ENCODE measurements around the gene CAMTA1.

Gene CAMTA1

GRCh38 chr1:7369866-7370265 is 584.6 kb downstream of the CAMTA1 start:
- H3K4me3 ChIP-seq (ENCODE audit: control insufficient read depth, low read depth, low read length): no peak overlapping the region
- TF ChIP-seq CTCF (conservative IDR thresholded peaks at IDR 0.05; ENCODE audit: control insufficient read depth, insufficient read depth, low read depth, low read length): no peak
- DNase-seq (ENCODE audit: low read depth): no peak

GRCh38 chr1:7371926-7372325 is 586.7 kb downstream of the CAMTA1 start:
- no peak for DNase-seq (ENCODE audit: low read depth)
- H3K4me3 ChIP-seq (ENCODE audit: control insufficient read depth, low read depth, low read length): no peak overlapping the region
- no peak for TF ChIP-seq CTCF (conservative IDR thresholded peaks at IDR 0.05; ENCODE audit: control insufficient read depth, insufficient read depth, low read depth, low read length)

- H3K4me3 ChIP-seq (ENCODE audit: control insufficient read depth, low read depth, low read length): no peak overlapping the region
- TF ChIP-seq CTCF (conservative IDR thresholded peaks at IDR 0.05; ENCODE audit: control insufficient read depth, insufficient read depth, low read depth, low read length): no peak
- no peak for DNase-seq (ENCODE audit: low read depth)
These were observed 587.3 kb downstream of the CAMTA1 start for GRCh38 chr1:7372477-7373120.

GRCh38 chr1:7373251-7373650 is 588.0 kb downstream of the CAMTA1 start:
- no peak for DNase-seq (ENCODE audit: low read depth)
- H3K4me3 ChIP-seq (ENCODE audit: control insufficient read depth, low read depth, low read length): no peak overlapping the region
- no peak for TF ChIP-seq CTCF (conservative IDR thresholded peaks at IDR 0.05; ENCODE audit: control insufficient read depth, insufficient read depth, low read depth, low read length)

- no peak for DNase-seq (ENCODE audit: low read depth)
- no peak for TF ChIP-seq CTCF (conservative IDR thresholded peaks at IDR 0.05; ENCODE audit: control insufficient read depth, insufficient read depth, low read depth, low read length)
- H3K4me3 ChIP-seq (ENCODE audit: control insufficient read depth, low read depth, low read length): no peak overlapping the region
These were observed 588.8 kb downstream of the CAMTA1 start for GRCh38 chr1:7373876-7374562.

GRCh38 chr1:7374563-7375160 is 589.4 kb downstream of the CAMTA1 start:
- no peak for DNase-seq (ENCODE audit: low read depth)
- H3K4me3 ChIP-seq (ENCODE audit: control insufficient read depth, low read depth, low read length): no peak overlapping the region
- no peak for TF ChIP-seq CTCF (conservative IDR thresholded peaks at IDR 0.05; ENCODE audit: control insufficient read depth, insufficient read depth, low read depth, low read length)

All from fibroblast of mammary gland (primary cell).